LNCAP (cell line): ENCODE data around the gene NACAD.

ENCODE experiments used
- TF ChIP-seq, protein P1 (sequence below): fragments of 450-650 bp; IDR thresholded peaks from 2 replicates; pipeline ENCODE4 v1.5.1; 2017; ENCODE audit warnings: mild to moderate bottlenecking

Gene NACAD

GRCh38 chr7:45092931-45093235 is 4.1 kb upstream of the NACAD start:
- TF ChIP-seq, protein P1, sequence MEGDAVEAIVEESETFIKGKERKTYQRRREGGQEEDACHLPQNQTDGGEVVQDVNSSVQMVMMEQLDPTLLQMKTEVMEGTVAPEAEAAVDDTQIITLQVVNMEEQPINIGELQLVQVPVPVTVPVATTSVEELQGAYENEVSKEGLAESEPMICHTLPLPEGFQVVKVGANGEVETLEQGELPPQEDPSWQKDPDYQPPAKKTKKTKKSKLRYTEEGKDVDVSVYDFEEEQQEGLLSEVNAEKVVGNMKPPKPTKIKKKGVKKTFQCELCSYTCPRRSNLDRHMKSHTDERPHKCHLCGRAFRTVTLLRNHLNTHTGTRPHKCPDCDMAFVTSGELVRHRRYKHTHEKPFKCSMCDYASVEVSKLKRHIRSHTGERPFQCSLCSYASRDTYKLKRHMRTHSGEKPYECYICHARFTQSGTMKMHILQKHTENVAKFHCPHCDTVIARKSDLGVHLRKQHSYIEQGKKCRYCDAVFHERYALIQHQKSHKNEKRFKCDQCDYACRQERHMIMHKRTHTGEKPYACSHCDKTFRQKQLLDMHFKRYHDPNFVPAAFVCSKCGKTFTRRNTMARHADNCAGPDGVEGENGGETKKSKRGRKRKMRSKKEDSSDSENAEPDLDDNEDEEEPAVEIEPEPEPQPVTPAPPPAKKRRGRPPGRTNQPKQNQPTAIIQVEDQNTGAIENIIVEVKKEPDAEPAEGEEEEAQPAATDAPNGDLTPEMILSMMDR = no peak

DNA sequence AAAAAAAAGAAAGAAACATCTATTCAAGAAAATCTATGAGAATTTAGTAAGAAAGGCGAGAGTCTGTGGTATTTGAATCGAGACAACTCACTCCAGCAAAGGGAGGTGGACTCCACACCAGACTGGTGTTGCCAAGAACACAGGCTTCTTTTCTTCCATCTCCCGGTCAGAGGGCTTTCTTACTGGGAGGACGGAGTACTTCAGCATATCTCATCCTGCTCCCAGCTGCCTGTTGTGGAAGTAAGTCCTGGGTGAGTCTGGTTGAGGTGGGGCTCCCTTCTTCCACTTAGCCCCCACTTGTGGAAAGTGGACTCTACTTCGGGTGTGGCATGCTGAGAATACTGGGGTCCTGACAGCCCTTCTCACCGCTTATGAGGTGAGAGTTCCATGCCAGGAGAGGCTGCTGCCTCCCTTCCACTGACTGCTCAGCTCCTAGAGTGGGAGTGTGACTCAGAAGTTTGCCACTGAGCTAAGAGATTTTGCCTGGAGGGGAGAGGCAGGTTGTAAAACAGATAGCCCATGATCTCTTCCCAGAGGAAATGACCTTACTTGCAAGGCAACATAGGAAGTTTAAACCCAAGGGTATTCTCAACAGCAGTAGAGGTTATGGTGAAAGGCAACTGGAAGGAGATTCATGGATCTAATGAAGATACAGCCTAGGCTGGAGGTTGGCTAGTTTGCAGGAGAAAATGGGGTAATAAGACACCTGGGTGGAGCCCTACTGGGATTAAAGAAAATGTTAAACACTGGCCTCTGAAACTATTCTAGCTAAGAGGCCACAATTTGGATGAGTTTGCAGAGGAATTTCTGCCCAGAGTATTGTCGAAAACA is 3.5 kb upstream of the NACAD start:
- TF ChIP-seq, protein P1 = no peak

DNA sequence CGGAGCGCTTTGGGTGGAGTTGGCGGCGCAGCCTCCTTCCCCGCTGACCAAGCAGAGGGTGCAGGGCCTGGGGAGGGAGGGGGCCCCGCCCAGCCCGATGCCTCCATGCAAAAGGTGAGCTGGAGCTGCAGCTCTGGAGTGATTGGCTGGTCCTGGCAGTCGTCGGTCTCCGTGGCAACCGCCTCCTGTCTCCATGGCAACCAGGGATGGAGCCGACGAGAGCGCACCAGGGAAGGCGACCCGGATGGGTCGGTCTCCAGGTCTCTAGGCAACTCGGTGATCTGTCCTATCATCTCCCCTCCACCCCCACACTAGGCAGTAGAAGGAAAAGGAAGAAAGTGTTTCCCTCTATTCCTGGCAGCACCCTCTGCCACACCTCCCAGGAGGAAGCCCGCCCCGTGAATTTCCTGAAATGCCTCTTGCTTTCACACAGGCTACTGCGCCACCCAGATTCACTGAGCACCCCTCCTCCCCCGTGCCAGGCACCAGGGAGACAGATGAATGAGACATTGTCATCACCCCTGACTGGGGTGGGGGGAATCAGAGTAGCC is 647 bp upstream of the NACAD start:
- TF ChIP-seq, protein P1 = no peak

DNA sequence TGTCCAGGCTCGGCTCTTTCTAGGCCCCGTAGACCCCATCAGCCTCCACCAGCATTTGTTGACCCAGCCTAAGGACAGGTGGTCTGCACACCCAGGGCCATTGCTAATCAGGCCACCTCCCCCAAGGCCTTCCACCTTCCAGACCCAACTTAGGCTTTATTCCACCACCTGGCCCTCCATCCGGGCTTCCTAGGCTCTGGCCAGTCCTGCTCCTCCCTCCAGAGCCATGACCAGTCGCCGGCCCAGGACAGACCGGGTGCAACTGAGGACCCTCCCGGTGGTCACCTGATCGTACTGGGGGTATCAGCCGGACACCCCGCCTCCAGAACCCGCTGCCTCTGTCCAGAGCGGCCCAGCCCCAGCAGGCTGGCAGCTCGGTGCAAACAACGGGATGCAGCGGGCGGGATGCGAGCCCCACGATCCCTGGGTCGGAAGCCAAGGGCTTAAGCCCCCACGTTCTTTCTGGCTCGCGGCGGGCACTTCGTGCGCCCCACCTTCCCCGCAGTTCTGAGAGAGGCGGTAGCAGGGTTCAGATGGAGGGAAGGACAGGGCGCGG is 545 bp downstream of the NACAD start:
- TF ChIP-seq, protein P1 = no peak

- TF ChIP-seq, protein P1 = no peak
These were observed 1.2 kb downstream of the NACAD start for GRCh38 chr7:45087301-45088145.

- TF ChIP-seq, protein P1 = no peak
These were observed 2.3 kb downstream of the NACAD start for GRCh38 chr7:45086331-45087065.
